ENCODE results near the gene TGM5.
A peak's percentile ranks its signal among the peaks of the same experiment; 100 is the strongest.

TGM5 gene

DNA sequence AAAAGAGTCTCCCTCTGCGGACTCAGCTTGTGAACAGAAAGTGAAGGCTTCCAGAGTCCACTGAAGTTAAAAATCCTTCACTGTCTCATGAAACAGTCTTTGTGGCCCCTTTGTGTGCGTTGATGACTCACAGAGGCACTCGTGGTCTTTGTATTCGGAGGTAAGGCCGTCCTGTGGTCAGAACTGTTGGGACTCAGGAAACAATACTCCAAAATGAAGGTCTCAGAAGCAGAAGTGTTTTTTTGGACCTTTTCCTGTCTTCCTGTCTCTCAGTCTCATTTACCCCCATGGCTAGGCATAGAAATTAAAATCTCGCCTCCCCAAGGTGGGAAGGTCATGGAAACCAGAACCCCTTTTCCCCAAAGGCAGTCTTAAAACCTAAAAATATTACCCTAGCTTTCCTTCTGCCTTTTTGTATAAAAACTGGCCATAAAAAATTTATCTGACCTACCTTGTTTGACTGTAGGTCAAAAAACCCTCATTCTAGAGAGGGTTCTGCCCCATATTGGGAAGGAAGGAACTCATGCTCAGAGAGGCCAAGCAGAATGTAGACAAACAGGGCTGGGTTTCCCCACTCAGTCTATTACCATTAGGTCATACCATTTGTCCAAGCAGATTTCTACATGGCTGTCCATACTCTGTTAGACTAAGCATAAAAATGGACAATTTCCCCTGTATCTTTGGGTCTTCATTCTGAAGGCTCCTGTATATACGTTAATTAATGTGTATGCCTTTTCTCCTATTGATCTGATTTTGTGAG, 26.8 kb downstream of the TGM5 start:
- DNase-seq (ENCODE audit: low read depth), result peak; percentile 16
- H3K4me3 ChIP-seq (ENCODE audit: low read depth, low read length), result no peak overlapping the region
- TF ChIP-seq, protein P1, sequence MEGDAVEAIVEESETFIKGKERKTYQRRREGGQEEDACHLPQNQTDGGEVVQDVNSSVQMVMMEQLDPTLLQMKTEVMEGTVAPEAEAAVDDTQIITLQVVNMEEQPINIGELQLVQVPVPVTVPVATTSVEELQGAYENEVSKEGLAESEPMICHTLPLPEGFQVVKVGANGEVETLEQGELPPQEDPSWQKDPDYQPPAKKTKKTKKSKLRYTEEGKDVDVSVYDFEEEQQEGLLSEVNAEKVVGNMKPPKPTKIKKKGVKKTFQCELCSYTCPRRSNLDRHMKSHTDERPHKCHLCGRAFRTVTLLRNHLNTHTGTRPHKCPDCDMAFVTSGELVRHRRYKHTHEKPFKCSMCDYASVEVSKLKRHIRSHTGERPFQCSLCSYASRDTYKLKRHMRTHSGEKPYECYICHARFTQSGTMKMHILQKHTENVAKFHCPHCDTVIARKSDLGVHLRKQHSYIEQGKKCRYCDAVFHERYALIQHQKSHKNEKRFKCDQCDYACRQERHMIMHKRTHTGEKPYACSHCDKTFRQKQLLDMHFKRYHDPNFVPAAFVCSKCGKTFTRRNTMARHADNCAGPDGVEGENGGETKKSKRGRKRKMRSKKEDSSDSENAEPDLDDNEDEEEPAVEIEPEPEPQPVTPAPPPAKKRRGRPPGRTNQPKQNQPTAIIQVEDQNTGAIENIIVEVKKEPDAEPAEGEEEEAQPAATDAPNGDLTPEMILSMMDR (conservative IDR thresholded peaks at IDR 0.05; ENCODE audit: low read depth, low read length), result no peak

DNA sequence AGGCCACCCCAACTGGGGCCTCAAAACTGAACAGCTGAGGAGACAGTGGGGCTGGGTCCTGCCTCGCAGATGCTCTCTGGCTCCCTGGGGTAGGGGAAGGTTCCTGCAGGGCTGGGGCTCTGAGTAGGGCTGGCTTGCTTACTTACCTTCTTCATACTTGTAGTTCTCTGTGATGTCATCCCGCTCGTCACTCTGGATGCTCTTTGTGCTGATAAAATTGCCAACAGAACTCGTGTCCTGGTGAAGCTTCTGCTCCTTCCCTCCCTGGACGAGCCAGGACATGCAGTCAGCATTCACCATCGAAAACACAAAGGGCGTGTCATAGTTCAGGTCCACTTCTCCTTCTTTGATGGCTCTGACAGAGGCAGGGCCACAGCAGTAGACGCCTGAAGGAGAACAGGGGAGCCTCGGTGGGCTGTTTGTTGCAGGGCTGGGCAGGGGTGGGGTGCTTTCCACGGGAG, 28.0 kb downstream of the TGM5 start:
- no peak overlapping the region for H3K4me3 ChIP-seq (ENCODE audit: low read depth, low read length)
- TF ChIP-seq, protein P1 (conservative IDR thresholded peaks at IDR 0.05; ENCODE audit: low read depth, low read length), result no peak
- no peak for DNase-seq (ENCODE audit: low read depth)

DNA sequence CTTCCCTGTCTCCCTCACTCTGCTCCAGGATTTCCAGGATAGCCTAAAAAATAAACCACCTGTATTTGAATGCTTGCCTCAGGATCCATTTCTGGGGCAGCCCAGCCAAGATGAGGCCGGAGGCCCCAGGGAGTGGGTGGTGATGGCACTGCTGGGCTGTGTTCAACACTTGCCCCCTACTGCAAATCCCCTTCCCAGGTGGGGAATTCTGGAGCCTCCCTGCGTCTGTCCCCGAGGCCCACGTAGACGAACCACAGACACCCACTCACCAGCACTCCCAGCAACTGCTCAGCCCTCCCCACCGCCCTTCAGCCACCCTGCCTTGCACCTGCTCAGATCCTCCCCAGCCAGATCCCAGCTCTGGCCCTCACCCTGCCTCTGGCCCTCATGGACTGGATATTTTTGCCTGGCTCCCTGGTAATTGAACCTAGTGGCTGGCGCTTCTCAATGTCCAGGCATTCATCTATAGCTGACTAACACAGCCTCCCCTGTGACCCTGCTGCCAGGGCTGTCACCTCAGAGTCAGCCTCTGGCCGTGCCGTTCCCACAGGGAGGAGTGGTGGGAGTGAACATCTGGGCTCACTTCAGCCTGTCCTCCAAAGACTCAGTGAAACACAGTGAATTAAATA, 28.8 kb downstream of the TGM5 start:
- DNase-seq (ENCODE audit: low read depth), result no peak
- H3K4me3 ChIP-seq (ENCODE audit: low read depth, low read length), result no peak overlapping the region
- TF ChIP-seq, protein P1 (conservative IDR thresholded peaks at IDR 0.05; ENCODE audit: low read depth, low read length), result no peak

DNA sequence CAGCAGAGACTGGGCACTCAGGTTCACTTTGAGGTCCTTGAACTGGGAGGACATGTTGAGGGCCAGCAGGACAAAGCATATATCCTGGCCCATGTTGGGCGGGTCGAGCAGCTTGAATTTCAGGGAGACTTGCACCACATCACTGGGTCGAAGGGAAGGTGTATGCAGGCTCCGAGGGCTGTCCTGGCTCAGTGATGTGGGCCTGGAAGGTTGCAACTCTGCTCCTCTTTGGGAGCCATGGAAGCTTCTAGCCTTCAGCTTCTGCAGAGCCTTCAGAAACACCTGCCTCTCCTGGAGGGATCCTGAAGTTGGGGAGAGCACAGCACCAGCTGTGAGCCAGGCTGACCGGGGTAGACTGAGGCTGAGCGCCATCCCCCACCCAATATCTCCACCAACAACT, 31.2 kb downstream of the TGM5 start:
- no peak for DNase-seq (ENCODE audit: low read depth)
- no peak overlapping the region for H3K4me3 ChIP-seq (ENCODE audit: low read depth, low read length)
- TF ChIP-seq, protein P1 (conservative IDR thresholded peaks at IDR 0.05; ENCODE audit: low read depth, low read length), result no peak

DNA sequence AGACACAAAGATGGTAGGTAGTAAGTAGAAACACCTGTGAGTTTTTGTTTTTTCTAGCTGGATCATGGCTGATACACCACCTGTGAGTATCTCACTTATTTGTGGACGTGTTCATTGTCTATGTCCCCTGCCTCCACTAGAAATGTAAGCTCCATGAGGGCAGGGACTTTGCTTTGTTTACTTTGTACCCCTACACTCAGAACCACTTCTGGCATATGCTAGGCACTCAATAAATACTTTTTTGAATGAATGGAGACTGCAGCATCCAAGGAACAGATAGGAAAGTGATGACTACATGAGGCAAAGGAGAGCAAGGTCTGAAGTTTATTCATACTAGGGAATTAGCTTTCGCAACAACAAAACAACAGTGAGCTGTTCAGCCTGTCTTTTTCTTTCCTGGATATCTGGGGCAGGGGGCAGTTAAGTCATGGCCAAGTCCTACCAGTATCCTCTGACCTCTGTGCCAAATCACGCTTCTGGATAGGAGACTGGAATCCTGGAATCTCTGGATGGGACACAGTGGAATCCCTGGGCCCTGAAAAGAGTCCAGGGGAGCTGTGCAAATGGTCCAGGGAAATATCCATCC, 34.3 kb downstream of the TGM5 start:
- no peak overlapping the region for H3K4me3 ChIP-seq (ENCODE audit: low read depth, low read length)
- TF ChIP-seq, protein P1 (conservative IDR thresholded peaks at IDR 0.05; ENCODE audit: low read depth, low read length), result no peak
- peak; percentile 11 for DNase-seq (ENCODE audit: low read depth)

DNA sequence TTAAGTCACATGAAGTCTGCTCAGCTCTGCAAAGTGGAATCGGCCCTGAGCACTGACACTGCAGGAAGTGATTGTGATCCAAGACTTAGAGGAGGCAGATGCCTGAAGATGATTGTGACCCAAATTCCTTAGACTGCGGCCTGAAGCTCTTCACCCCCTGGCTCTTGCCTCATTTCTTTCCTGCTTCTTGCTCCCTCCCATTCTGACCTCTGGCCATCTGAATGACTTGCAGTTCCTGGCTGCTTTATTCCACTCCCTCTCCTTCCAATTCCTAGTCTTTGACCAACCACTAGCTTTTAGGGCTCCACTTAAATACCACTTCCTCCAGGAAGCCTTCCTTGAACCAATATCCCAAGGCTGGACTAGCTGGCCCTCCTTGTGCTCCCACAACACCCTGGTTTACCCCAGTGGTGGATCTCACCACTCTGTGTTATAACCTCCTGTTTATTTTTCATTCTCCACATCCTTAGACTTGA, 36.0 kb downstream of the TGM5 start:
- H3K4me3 ChIP-seq (ENCODE audit: low read depth, low read length), result no peak overlapping the region
- peak; percentile 57 for DNase-seq (ENCODE audit: low read depth)
- TF ChIP-seq, protein P1 (conservative IDR thresholded peaks at IDR 0.05; ENCODE audit: low read depth, low read length), result no peak
